Measurements from ENCODE around the gene NUTM2D. TPM values are rescaled to one million over a fixed set of nuclear protein-coding genes. Genes with fewer than 3 reads are reported as not detected.
"Not testable (repeated sequence)": the region's sequence is repeated elsewhere in the genome, so short reads cannot be mapped to it uniquely, and the experiment has no call there.

NUTM2D gene
- total and polyA plus RNA-seq, 2 donors (not counting 1 experiment from before 2014, with no cell fraction given), result 2.4 to 4.2 TPM

DNA sequence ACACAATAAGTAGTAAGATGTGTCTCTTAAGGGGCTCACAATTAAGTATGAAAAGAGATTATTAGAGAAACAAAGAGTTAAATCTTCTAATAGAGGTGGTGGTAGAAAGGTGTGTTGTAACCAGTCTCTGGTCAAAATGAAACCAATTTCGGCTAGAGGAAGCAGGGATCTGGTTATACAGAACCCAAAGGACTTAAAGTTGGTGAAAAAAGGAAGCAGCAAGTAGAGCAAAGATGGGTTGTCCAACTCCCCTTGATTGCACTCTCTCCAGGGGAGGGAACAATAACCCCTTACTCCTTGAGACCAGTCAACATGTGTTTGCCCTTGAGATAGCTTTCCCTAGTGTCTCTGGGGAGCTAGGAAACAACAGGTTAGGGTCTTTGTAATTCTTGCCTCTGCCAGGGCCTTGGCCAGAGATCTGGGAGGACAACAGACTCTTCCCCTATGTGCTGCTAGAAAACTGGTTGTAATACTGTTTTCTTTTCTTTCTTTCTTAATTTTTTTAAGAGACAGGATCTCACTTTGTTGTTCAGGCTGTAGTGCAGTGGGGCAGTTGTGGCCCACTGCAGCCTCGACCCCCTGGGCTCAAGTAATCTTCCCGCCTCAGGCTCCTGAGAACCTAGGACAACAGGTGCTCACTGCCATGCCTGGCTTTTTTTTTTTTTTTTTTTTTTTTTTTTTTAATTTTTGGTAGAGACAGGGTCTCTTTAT lies 43.7 kb upstream of the NUTM2D start:
- H3K9me3 Mint-ChIP-seq (ENCODE audit: insufficient read depth); H3K79me2 ChIP-seq (ENCODE audit: control insufficient read depth, insufficient read depth, low read length); H3K36me3 ChIP-seq (replicated peaks in 1 of 2; ENCODE audit: control extremely low read depth in 1 of 2, control insufficient read depth in 1 of 2, extremely low read depth in 1 of 2, insufficient read depth in 2 of 2, low read length in 1 of 2); intact Hi-C loops (cut with micrococcal nuclease); H4K20me1 ChIP-seq (ENCODE audit: control insufficient read depth, insufficient read depth, low read length, poor library complexity, severe bottlenecking); H2AFZ ChIP-seq (ENCODE audit: insufficient read depth, low read depth, low read length, poor library complexity, severe bottlenecking); H3K4me2 ChIP-seq (replicated peaks; ENCODE audit: low read depth, low read length, poor library complexity, severe bottlenecking); POLR2A ChIA-PET; H3K27me3 ChIP-seq (replicated peaks in 1 of 4; ENCODE audit: control extremely low read depth in 1 of 4, control insufficient read depth in 3 of 4, insufficient read depth in 4 of 4, low read length in 3 of 4); H3K27ac Mint-ChIP-seq; H3K4me1 Mint-ChIP-seq; CTCF ChIA-PET; H3K9me3 ChIP-seq (ENCODE audit: control extremely low read depth in 1 of 3, control insufficient read depth in 2 of 3, insufficient read depth in 1 of 3, low read length in 2 of 3); H3K9ac ChIP-seq (ENCODE audit: low read length); DNase-seq; H3K27me3 Mint-ChIP-seq; H3K4me3 ChIP-seq (ENCODE audit: control extremely low read depth in 1 of 5, extremely low read depth in 1 of 5, insufficient read depth in 1 of 5, low read depth in 2 of 5, low read length in 4 of 5); H3K4me3 Mint-ChIP-seq; ATAC-seq (ENCODE audit: low read depth); H3K27ac ChIP-seq (ENCODE audit: low read length in 2 of 2); H3K4me1 ChIP-seq (ENCODE audit: control insufficient read depth in 2 of 2, insufficient read depth in 2 of 2, low read length in 2 of 2): not testable (repeated sequence)
- WGBS (ENCODE audit: insufficient coverage), result no CpG with 5 or more reads among the region's 3 CpGs

DNA sequence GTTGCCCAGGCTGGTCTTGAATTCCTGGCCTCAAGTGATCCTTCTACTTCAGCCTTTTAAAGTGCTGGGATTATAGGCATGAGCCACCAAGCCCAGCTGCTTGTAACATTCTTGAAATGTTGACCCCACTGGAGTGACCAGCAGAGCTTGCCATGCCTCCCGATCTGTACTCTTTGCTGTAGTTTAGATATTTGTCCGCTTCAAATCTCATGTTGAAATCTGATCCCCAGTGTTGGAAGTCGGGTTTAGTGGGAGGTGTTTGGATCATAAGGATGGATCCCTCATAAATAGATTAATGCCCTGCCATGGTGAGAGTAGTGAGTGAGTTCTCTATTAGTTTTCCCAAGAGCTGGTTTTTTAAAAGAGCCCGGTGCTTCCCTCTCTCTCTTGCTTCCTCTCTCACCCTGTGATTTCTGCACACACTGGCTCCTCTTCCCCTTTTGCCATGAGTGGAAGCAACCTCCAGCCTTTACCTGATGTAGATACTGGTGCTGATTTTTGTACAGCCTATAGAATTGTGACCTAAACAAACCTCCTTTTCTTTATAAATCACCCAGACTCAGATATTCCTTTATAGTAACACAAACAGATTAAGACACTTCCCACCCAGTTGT lies 43.1 kb upstream of the NUTM2D start:
- ATAC-seq (ENCODE audit: low read depth); H3K4me1 ChIP-seq (ENCODE audit: control insufficient read depth in 2 of 2, insufficient read depth in 2 of 2, low read length in 2 of 2); H3K27ac ChIP-seq (ENCODE audit: low read length in 2 of 2); H3K27me3 ChIP-seq (replicated peaks in 1 of 4; ENCODE audit: control extremely low read depth in 1 of 4, control insufficient read depth in 3 of 4, insufficient read depth in 4 of 4, low read length in 3 of 4); H4K20me1 ChIP-seq (ENCODE audit: control insufficient read depth, insufficient read depth, low read length, poor library complexity, severe bottlenecking); H3K9me3 ChIP-seq (ENCODE audit: control extremely low read depth in 1 of 3, control insufficient read depth in 2 of 3, insufficient read depth in 1 of 3, low read length in 2 of 3); H3K27ac Mint-ChIP-seq; CTCF ChIA-PET; H2AFZ ChIP-seq (ENCODE audit: insufficient read depth, low read depth, low read length, poor library complexity, severe bottlenecking); DNase-seq; H3K4me1 Mint-ChIP-seq; H3K4me3 Mint-ChIP-seq; H3K36me3 ChIP-seq (replicated peaks in 1 of 2; ENCODE audit: control extremely low read depth in 1 of 2, control insufficient read depth in 1 of 2, extremely low read depth in 1 of 2, insufficient read depth in 2 of 2, low read length in 1 of 2); POLR2A ChIA-PET; H3K4me2 ChIP-seq (replicated peaks; ENCODE audit: low read depth, low read length, poor library complexity, severe bottlenecking); H3K9ac ChIP-seq (ENCODE audit: low read length); intact Hi-C loops (cut with micrococcal nuclease); H3K79me2 ChIP-seq (ENCODE audit: control insufficient read depth, insufficient read depth, low read length); H3K27me3 Mint-ChIP-seq; H3K4me3 ChIP-seq (ENCODE audit: control extremely low read depth in 1 of 5, extremely low read depth in 1 of 5, insufficient read depth in 1 of 5, low read depth in 2 of 5, low read length in 4 of 5); H3K9me3 Mint-ChIP-seq (ENCODE audit: insufficient read depth): not testable (repeated sequence)
- whole genome bisulfite sequencing (ENCODE audit: insufficient coverage), result no CpG with 5 or more reads among the region's 4 CpGs

DNA sequence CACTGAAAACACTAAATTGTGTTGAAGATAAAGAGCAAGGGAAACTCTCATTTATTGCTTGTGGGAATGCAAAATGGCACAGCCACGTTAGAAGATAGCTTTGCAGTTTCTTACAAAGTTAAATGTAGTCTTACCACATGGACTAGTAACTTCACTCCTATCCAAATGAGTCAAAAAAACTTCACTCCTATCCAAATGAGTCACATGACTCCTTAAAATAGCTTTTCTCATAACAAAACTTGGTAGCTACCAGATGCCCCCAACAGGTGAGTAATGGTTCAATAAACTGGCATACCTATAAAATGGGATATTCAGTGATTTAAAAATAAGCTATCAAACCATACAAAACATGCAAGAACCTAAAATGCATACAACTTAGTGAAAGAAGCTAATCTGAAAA lies 36.0 kb upstream of the NUTM2D start:
- H3K27ac ChIP-seq (ENCODE audit: low read length in 2 of 2); POLR2A ChIA-PET; H3K79me2 ChIP-seq (ENCODE audit: control insufficient read depth, insufficient read depth, low read length); H3K4me3 Mint-ChIP-seq; H3K27ac Mint-ChIP-seq; H3K4me1 Mint-ChIP-seq; CTCF ChIA-PET; H3K27me3 Mint-ChIP-seq; ATAC-seq (ENCODE audit: low read depth); H3K4me2 ChIP-seq (replicated peaks; ENCODE audit: low read depth, low read length, poor library complexity, severe bottlenecking); H2AFZ ChIP-seq (ENCODE audit: insufficient read depth, low read depth, low read length, poor library complexity, severe bottlenecking); intact Hi-C loops (cut with micrococcal nuclease); H3K27me3 ChIP-seq (replicated peaks in 1 of 4; ENCODE audit: control extremely low read depth in 1 of 4, control insufficient read depth in 3 of 4, insufficient read depth in 4 of 4, low read length in 3 of 4); DNase-seq; H3K36me3 ChIP-seq (replicated peaks in 1 of 2; ENCODE audit: control extremely low read depth in 1 of 2, control insufficient read depth in 1 of 2, extremely low read depth in 1 of 2, insufficient read depth in 2 of 2, low read length in 1 of 2); H3K4me1 ChIP-seq (ENCODE audit: control insufficient read depth in 2 of 2, insufficient read depth in 2 of 2, low read length in 2 of 2); H3K9me3 ChIP-seq (ENCODE audit: control extremely low read depth in 1 of 3, control insufficient read depth in 2 of 3, insufficient read depth in 1 of 3, low read length in 2 of 3); H4K20me1 ChIP-seq (ENCODE audit: control insufficient read depth, insufficient read depth, low read length, poor library complexity, severe bottlenecking); H3K4me3 ChIP-seq (ENCODE audit: control extremely low read depth in 1 of 5, extremely low read depth in 1 of 5, insufficient read depth in 1 of 5, low read depth in 2 of 5, low read length in 4 of 5); H3K9me3 Mint-ChIP-seq (ENCODE audit: insufficient read depth); H3K9ac ChIP-seq (ENCODE audit: low read length): not testable (repeated sequence)
- WGBS (ENCODE audit: insufficient coverage), result no CpG with 5 or more reads among the region's 1 CpG

DNA sequence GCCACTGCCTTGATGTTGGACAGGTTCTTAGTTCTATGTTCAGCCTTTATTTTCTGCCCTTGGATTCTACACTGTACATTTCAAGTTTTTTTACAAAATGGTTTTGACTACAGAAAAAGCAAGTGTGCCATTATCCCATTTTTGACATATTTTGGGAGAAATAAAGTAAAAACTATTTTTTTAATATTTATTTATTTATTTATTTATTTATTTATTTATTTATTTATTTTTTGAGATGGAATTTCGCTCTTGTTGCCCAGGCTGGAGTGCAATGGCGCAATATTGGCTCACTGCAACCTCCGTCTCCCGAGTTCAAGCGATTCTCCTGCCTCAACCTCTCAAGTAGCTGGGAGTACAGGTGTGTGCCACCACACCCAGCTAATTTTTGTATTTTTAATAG lies 33.0 kb upstream of the NUTM2D start:
- H3K4me1 ChIP-seq (ENCODE audit: control insufficient read depth in 2 of 2, insufficient read depth in 2 of 2, low read length in 2 of 2); POLR2A ChIA-PET; CTCF ChIA-PET; H3K36me3 ChIP-seq (replicated peaks in 1 of 2; ENCODE audit: control extremely low read depth in 1 of 2, control insufficient read depth in 1 of 2, extremely low read depth in 1 of 2, insufficient read depth in 2 of 2, low read length in 1 of 2); H3K27me3 ChIP-seq (replicated peaks in 1 of 4; ENCODE audit: control extremely low read depth in 1 of 4, control insufficient read depth in 3 of 4, insufficient read depth in 4 of 4, low read length in 3 of 4); H2AFZ ChIP-seq (ENCODE audit: insufficient read depth, low read depth, low read length, poor library complexity, severe bottlenecking); ATAC-seq (ENCODE audit: low read depth); H3K4me3 Mint-ChIP-seq; H3K9me3 Mint-ChIP-seq (ENCODE audit: insufficient read depth); H3K9ac ChIP-seq (ENCODE audit: low read length); H3K27ac ChIP-seq (ENCODE audit: low read length in 2 of 2); H3K4me1 Mint-ChIP-seq; H4K20me1 ChIP-seq (ENCODE audit: control insufficient read depth, insufficient read depth, low read length, poor library complexity, severe bottlenecking); H3K79me2 ChIP-seq (ENCODE audit: control insufficient read depth, insufficient read depth, low read length); H3K27me3 Mint-ChIP-seq; H3K9me3 ChIP-seq (ENCODE audit: control extremely low read depth in 1 of 3, control insufficient read depth in 2 of 3, insufficient read depth in 1 of 3, low read length in 2 of 3); DNase-seq; intact Hi-C loops (cut with micrococcal nuclease); H3K4me2 ChIP-seq (replicated peaks; ENCODE audit: low read depth, low read length, poor library complexity, severe bottlenecking); H3K4me3 ChIP-seq (ENCODE audit: control extremely low read depth in 1 of 5, extremely low read depth in 1 of 5, insufficient read depth in 1 of 5, low read depth in 2 of 5, low read length in 4 of 5); H3K27ac Mint-ChIP-seq: not testable (repeated sequence)
- no CpG with 5 or more reads among the region's 5 CpGs for WGBS (ENCODE audit: insufficient coverage)

Data from B cell (primary cell).